Gastrocnemius medialis (tissue), 4 donors: ENCODE results near the gene STOX1. TPM values are rescaled to one million over a fixed set of nuclear protein-coding genes. Genes with fewer than 3 reads are reported as not detected.
A peak's percentile ranks its signal among the peaks of the same experiment; 100 is the strongest.
"Not testable (repeated sequence)": the region's sequence is repeated elsewhere in the genome, so short reads cannot be mapped to it uniquely, and the experiment has no call there.

Source experiments
- ATAC-seq, 2 donors: fragments of 150-250 bp; one replicate each; pipeline ENCODE4 v1.9.1; 2016
- DNase-seq, 2 donors: peaks; one replicate each; pipeline ENCODE4 v3.0.0-alpha.2; 2019
- H3K27ac ChIP-seq, 4 donors: fragments of 200-600 bp; sonication (generic); 1 replicate in 1 of 4; 2 replicates in 3 of 4; pipeline ENCODE4 v1.5.1; 2016 to 2018; ENCODE audit warnings: mild to moderate bottlenecking in 2 of 4, moderate library complexity in 1 of 4
- H3K27me3 ChIP-seq, 3 donors: fragments of 200-600 bp; sonication (generic) in 2 of 3; 1 replicate in 1 of 3; 2 replicates in 2 of 3; pipeline versions ENCODE4 v1.5.1 to v1.6.0; 2016 to 2019; ENCODE audit warnings: mild to moderate bottlenecking in 1 of 3, moderate library complexity in 1 of 3
- H3K36me3 ChIP-seq, 2 donors: fragments of 200-600 bp; sonication (generic) in 1 of 2; one replicate each; pipeline ENCODE4 v1.5.1; 2017 to 2018
- H3K4me1 ChIP-seq, 2 donors: fragments of 200-600 bp; sonication (generic) in 1 of 2; one replicate each; pipeline ENCODE4 v1.5.1; 2016 to 2017; ENCODE audit warnings: mild to moderate bottlenecking in 2 of 2
- H3K4me3 ChIP-seq, 4 donors: fragments of 200-600 bp; sonication (generic) in 3 of 4; 1 replicate in 1 of 4; 2 replicates in 3 of 4; pipeline ENCODE4 v1.5.1; 2016 to 2019; ENCODE audit warnings: mild to moderate bottlenecking in 2 of 4
- H3K9me3 ChIP-seq, 3 donors: fragments of 200-600 bp; sonication (generic) in 2 of 3; 1 replicate in 1 of 3; 2 replicates in 2 of 3; pipeline ENCODE4 v1.5.1; 2016 to 2019
- POLR2A ChIP-seq, 2 donors: fragments of 450-650 bp; IDR thresholded peaks; one replicate each; pipeline ENCODE4 v1.6.1; 2017; ENCODE audit warnings: antibody characterized with exemption in 2 of 2, mild to moderate bottlenecking in 2 of 2, moderate library complexity in 2 of 2
- in situ Hi-C, 4 donors: fragments of 200-750 bp; cut with MboI; loops; one replicate each; pipeline versions ENCODE4 v1.15.0 to v1.8.0; 2017; ENCODE audit warnings: low sequenced_read_pairs in 4 of 4
- intact Hi-C: fragments of 100-400 bp; cut with DNase I; formaldehyde crosslinking; loops from one replicate; pipeline ENCODE4 v1.15.1; 2023; ENCODE audit warnings: low total_unique reads
- total RNA-seq, 4 donors: library from RNA; depleted of rRNA; stranded (reverse); fragments of >200 nt; gene quantifications; one replicate each; pipeline versions ENCODE4 v1.1.0 to v1.2.3, GENCODE V29; 2016
- TF ChIP-seq, protein P1 (sequence below), 5 experiments: fragments of 450-650 bp in 3 of 5; fragments of 200-600 bp in 2 of 5; sonication (generic) in 2 of 5; IDR thresholded peaks in 4 of 5; conservative IDR thresholded peaks in 1 of 5; 1 replicate in 4 of 5; 2 replicates in 1 of 5; pipeline ENCODE4 v1.5.1; 2016 to 2019; ENCODE audit warnings: antibody characterized with exemption in 5 of 5, mild to moderate bottlenecking in 3 of 5, moderate library complexity in 3 of 5

STOX1 gene
- total RNA-seq, 4 donors from 2014 or later, result 0.10 to 1.5 (median 1.1) TPM

DNA sequence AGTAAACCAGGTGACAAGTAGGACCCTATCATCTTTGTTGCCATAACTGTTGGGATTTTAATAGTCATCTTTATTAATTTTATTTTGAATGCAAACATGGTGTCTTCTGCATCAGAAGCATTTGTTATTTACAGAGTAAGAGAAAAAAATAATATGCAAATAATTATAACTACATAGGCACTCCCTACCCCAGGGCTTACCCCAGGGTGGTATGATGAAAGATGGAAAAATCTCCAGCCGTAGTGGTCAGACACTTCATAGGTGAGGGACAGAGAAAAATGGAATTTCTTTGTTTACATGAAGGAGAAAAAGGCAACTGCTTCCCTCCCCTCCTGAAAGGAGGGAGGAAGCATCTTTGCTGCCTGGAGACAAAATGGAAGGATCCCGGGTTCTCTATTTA is 29.7 kb downstream of the STOX1 start:
- Histone ChIP-seq H3K4me1 (no peaks in the 10 kb centered on the region), H3K27ac (no peak overlapping the region), H3K27me3 (no peaks in the 10 kb centered on the region), H3K36me3 (no peaks in the 10 kb centered on the region), H3K9me3 (no peaks in the 10 kb centered on the region), H3K4me3 (no peak overlapping the region)
- DNase-seq (no peak), ATAC-seq (no peak)
- intact Hi-C loops (loop anchor here (2.0 kb wide), 1 partner anchor 44 kb away; no protein-coding TSS in a partner anchor), in situ Hi-C loops (no loop called here)
- TF ChIP-seq, protein P1, sequence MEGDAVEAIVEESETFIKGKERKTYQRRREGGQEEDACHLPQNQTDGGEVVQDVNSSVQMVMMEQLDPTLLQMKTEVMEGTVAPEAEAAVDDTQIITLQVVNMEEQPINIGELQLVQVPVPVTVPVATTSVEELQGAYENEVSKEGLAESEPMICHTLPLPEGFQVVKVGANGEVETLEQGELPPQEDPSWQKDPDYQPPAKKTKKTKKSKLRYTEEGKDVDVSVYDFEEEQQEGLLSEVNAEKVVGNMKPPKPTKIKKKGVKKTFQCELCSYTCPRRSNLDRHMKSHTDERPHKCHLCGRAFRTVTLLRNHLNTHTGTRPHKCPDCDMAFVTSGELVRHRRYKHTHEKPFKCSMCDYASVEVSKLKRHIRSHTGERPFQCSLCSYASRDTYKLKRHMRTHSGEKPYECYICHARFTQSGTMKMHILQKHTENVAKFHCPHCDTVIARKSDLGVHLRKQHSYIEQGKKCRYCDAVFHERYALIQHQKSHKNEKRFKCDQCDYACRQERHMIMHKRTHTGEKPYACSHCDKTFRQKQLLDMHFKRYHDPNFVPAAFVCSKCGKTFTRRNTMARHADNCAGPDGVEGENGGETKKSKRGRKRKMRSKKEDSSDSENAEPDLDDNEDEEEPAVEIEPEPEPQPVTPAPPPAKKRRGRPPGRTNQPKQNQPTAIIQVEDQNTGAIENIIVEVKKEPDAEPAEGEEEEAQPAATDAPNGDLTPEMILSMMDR (IDR thresholded peaks at IDR 0.05 in 4 of 5, conservative IDR thresholded peaks at IDR 0.05 in 1 of 5), result no peak
- no peak for TF ChIP-seq POLR2A (IDR thresholded peaks at IDR 0.05)

DNA sequence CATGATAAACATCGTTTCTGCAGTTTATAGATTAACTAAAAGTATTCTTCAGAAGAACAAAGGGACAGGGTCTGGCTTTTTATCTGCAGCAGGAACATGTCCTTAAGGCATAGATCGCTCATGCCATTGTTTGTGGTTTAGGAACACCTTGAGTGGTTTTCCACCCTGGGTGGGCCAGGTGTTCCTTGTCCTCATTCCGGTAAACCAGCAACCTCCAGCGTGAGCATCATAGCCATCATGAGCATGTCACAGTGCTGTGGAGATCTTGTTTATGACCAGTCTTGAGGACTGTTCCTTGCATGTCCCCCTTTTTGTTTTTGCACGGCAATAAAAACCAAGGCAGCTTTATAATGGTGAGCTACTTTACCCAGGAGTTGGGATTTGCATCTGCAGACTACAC is 33.9 kb downstream of the STOX1 start:
- in situ Hi-C loops, result no loop called here
- Histone ChIP-seq H3K36me3 (no peaks in the 10 kb centered on the region), H3K27me3 (no peaks in the 10 kb centered on the region), H3K4me3 (no peak overlapping the region), H3K27ac (no peak overlapping the region), H3K9me3 (no peaks in the 10 kb centered on the region), H3K4me1 (no peaks in the 10 kb centered on the region)
- no peak for ATAC-seq
- intact Hi-C loops, result no loop called here
- DNase-seq, result no peak
- TF ChIP-seq POLR2A (IDR thresholded peaks at IDR 0.05), result no peak
- TF ChIP-seq, protein P1 (IDR thresholded peaks at IDR 0.05 in 4 of 5, conservative IDR thresholded peaks at IDR 0.05 in 1 of 5), result no peak

DNA sequence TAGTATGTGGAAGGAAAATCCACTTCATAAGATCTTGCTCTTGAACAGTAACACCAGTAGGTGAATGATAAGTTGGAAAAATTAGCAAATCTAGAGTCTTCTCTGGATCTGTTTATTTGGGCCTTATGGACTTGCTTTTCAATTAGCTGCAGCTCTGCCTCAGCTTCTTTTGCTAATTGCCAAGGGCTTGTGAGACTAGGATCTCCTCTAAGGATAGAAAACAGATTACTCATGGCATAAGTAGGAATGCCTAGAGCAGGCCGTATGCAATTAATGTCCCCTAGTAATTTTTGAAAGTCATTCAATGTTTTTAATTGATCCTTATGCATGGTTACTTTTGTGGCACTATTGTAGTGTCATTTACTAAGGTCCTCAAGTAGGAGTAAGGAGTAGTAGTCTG is 37.3 kb downstream of the STOX1 start:
- no peaks in the 10 kb centered on the region for H3K27me3 ChIP-seq
- TF ChIP-seq POLR2A (IDR thresholded peaks at IDR 0.05), result no peak
- TF ChIP-seq, protein P1 (IDR thresholded peaks at IDR 0.05 in 4 of 5, conservative IDR thresholded peaks at IDR 0.05 in 1 of 5), result no peak
- in situ Hi-C loops (no loop called here), intact Hi-C loops (no loop called here)
- ATAC-seq (no peak), DNase-seq (no peak)
- H3K4me3 ChIP-seq, result no peak overlapping the region
- no peak overlapping the region for H3K27ac ChIP-seq
- H3K4me1 ChIP-seq, result no peaks in the 10 kb centered on the region
- no peaks in the 10 kb centered on the region for H3K9me3 ChIP-seq
- H3K36me3 ChIP-seq, result no peaks in the 10 kb centered on the region

GRCh38 chr10:68868173-68868572 is 40.8 kb downstream of the STOX1 start:
- H3K36me3 ChIP-seq, H3K27me3 ChIP-seq, H3K4me3 ChIP-seq, ATAC-seq, intact Hi-C loops, H3K9me3 ChIP-seq, H3K27ac ChIP-seq, DNase-seq, in situ Hi-C loops: not testable (repeated sequence)
- H3K4me1 ChIP-seq, result peaks cover 15 to 21% of the 10 kb centered on the region in 2 donors

GRCh38 chr10:68869623-68870022 is 42.3 kb downstream of the STOX1 start:
- ATAC-seq, result no peak
- no peak for TF ChIP-seq POLR2A (IDR thresholded peaks at IDR 0.05)
- TF ChIP-seq, protein P1 (IDR thresholded peaks at IDR 0.05 in 4 of 5, conservative IDR thresholded peaks at IDR 0.05 in 1 of 5), result no peak
- H3K4me3 ChIP-seq, result no peak overlapping the region
- H3K27me3 ChIP-seq, result no peaks in the 10 kb centered on the region
- no peaks in the 10 kb centered on the region for H3K9me3 ChIP-seq
- intact Hi-C loops (no loop called here), in situ Hi-C loops (no loop called here)
- peak overlapping the region in 1 of 4 donors; percentile 74 for H3K27ac ChIP-seq
- H3K36me3 ChIP-seq, result no peaks in the 10 kb centered on the region
- DNase-seq, result no peak
- peaks cover 15 to 21% of the 10 kb centered on the region in 2 donors for H3K4me1 ChIP-seq
